SU-DHL-6 (cell line): ENCODE data around the gene NT5C.

Experiments used
- H2AFZ ChIP-seq: fragments of 200-600 bp; sonication (generic); 2 replicates; pipeline ENCODE4 v1.6.1; 2014; ENCODE audit warnings: low read depth, mild to moderate bottlenecking, moderate library complexity, mixed read lengths, antibody characterized with exemption, low read length; ENCODE audit not compliant: severe bottlenecking
- H3F3A ChIP-seq: fragments of 200-600 bp; shearing (Covaris generic); 2 replicates; pipeline ENCODE4 v1.6.0; 2016; ENCODE audit warnings: antibody characterized with exemption, mild to moderate bottlenecking; ENCODE audit not compliant: insufficient read depth
- H3K27ac ChIP-seq: fragments of 200-600 bp; sonication (generic); 2 replicates; pipeline ENCODE4 v1.5.1; 2016; ENCODE audit warnings: low read depth, mild to moderate bottlenecking, low read length, moderate library complexity, mixed read lengths
- H3K27me3 ChIP-seq: fragments of 200-600 bp; sonication (generic), shearing (Covaris generic); 2 replicates; pipeline ENCODE4 v1.6.0; 2014; ENCODE audit warnings: mild to moderate bottlenecking, low read length
- H3K36me3 ChIP-seq: fragments of 200-600 bp; sonication (generic); 2 replicates; pipeline ENCODE4 v1.6.1; 2014; ENCODE audit warnings: mild to moderate bottlenecking, low read length, mixed read lengths
- H3K4me2 ChIP-seq: fragments of 300-600, 200-600 bp; shearing (Covaris generic), sonication (generic); 2 replicates; pipeline ENCODE4 v1.6.0; 2014; ENCODE audit warnings: low read length, low read depth, mild to moderate bottlenecking; ENCODE audit not compliant: poor library complexity, severe bottlenecking
- H3K4me3 ChIP-seq: fragments of 200-600 bp; sonication (generic); 2 replicates; pipeline ENCODE4 v1.5.1; 2014; ENCODE audit warnings: antibody characterized with exemption, low read length, mild to moderate bottlenecking, mixed read lengths; ENCODE audit not compliant: insufficient read depth, poor library complexity, severe bottlenecking
- H3K79me2 ChIP-seq: fragments of 200-600 bp; sonication (generic); 2 replicates; pipeline ENCODE4 v1.6.1; 2014; ENCODE audit warnings: mild to moderate bottlenecking, low read length, moderate library complexity; ENCODE audit not compliant: insufficient read depth
- H3K9ac ChIP-seq: fragments of 200-600 bp; sonication (generic); 2 replicates; pipeline ENCODE4 v1.7.0; 2014; ENCODE audit warnings: mild to moderate bottlenecking, low read length
- H3K9me2 ChIP-seq: fragments of 200-600 bp; sonication (generic); replicated peaks from 2 replicates; pipeline ENCODE4 v1.6.1; 2014; ENCODE audit warnings: low read length; ENCODE audit not compliant: insufficient read depth
- H3K9me3 ChIP-seq: fragments of 200-600 bp; sonication (generic); 2 replicates; pipeline ENCODE4 v1.6.1; 2014; ENCODE audit warnings: low read length, mixed read lengths; ENCODE audit not compliant: insufficient read depth
- H4K20me1 ChIP-seq: fragments of 200-600 bp; sonication (generic); 2 replicates; pipeline ENCODE4 v1.6.1; 2014; ENCODE audit warnings: low read depth, mild to moderate bottlenecking, antibody characterized with exemption, low read length, moderate library complexity, mixed read lengths
- EZH2phosphoT487 ChIP-seq: fragments of 200-600 bp; sonication (generic), shearing (Covaris generic); conservative IDR thresholded peaks from 2 replicates; pipeline ENCODE4 v1.6.1; 2018; ENCODE audit warnings: mild to moderate bottlenecking, antibody characterized with exemption, low read length, moderate library complexity, mixed read lengths
- TF ChIP-seq, protein P1 (sequence below): fragments of 200-600 bp; sonication (generic); IDR thresholded peaks from one replicate; pipeline ENCODE4 v1.5.1; 2017; ENCODE audit warnings: antibody characterized with exemption, mild to moderate bottlenecking, low read length, moderate library complexity; ENCODE audit not compliant: insufficient read depth, poor library complexity, severe bottlenecking

NT5C gene

DNA sequence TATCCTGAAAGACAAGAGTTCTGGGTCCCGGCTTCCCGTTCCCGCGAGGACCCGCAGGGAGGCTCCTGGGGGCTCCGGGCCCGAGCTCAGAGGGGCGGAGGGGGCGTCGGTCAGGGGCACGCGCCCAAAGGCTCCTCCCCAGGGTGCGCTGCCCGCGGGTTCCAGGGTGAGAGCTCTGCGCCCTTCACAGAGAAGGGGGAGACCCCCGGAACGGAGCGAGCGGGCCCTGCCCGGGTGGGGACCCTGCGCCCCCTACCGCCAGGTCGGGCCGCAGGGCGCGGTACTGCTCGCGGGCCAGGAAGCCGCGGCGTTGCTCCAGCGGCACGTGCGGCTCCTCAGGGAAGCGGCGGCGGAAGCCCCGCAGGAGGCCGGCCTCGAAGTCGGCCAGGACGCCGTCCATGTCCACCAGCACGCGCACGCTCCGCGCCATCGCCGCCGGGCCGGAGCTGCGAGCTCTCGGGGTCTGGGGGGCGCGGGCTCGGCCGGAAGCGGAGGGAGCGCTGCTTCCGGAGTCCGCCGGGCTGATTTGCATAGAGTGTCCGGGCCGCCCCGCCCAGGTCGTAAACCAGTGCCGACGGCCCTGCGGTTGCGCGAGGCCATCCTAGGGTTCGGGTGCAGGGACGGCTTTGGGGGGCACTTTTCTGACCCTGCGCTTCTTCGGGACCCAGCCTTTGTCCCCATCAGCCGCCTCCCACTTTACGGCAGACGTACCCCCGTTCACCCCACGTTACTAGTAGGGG, at the start of gene NT5C:
TSS of gene NT5C (minus strand) at position 465 of the 740 bp plus-strand sequence. CDS start at position 430, 35 bp downstream.
- H3K79me2 ChIP-seq: peaks cover 17% of the 10 kb centered on the region
- H2AFZ ChIP-seq: peak within 1 kb of the TSS; percentile 95
- H3F3A ChIP-seq: peaks cover 24% of the 10 kb centered on the region
- no peaks in the 10 kb centered on the region for H3K9me2 ChIP-seq
- no peak for TF ChIP-seq EZH2phosphoT487
- TF ChIP-seq, protein P1, sequence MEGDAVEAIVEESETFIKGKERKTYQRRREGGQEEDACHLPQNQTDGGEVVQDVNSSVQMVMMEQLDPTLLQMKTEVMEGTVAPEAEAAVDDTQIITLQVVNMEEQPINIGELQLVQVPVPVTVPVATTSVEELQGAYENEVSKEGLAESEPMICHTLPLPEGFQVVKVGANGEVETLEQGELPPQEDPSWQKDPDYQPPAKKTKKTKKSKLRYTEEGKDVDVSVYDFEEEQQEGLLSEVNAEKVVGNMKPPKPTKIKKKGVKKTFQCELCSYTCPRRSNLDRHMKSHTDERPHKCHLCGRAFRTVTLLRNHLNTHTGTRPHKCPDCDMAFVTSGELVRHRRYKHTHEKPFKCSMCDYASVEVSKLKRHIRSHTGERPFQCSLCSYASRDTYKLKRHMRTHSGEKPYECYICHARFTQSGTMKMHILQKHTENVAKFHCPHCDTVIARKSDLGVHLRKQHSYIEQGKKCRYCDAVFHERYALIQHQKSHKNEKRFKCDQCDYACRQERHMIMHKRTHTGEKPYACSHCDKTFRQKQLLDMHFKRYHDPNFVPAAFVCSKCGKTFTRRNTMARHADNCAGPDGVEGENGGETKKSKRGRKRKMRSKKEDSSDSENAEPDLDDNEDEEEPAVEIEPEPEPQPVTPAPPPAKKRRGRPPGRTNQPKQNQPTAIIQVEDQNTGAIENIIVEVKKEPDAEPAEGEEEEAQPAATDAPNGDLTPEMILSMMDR: peak; percentile 64
- H4K20me1 ChIP-seq: peaks cover 3% of the 10 kb centered on the region; the same call in 1 of the 2 replicates
- H3K9me3 ChIP-seq: no peaks in the 10 kb centered on the region
- no peaks in the 10 kb centered on the region for H3K27me3 ChIP-seq
- peak within 1 kb of the TSS; percentile 77 for H3K4me2 ChIP-seq
- peak within 1 kb of the TSS; percentile 94 for H3K9ac ChIP-seq
- no peaks in the 10 kb centered on the region for H3K36me3 ChIP-seq
- peak within 1 kb of the TSS; percentile 70 for H3K27ac ChIP-seq
- H3K4me3 ChIP-seq: peak within 1 kb of the TSS; percentile 92

GRCh38 chr17:75181110-75181509, 49.6 kb upstream of the NT5C start:
- peaks cover 6% of the 10 kb centered on the region; the same call in 1 of the 2 replicates for H4K20me1 ChIP-seq
- no peaks in the 10 kb centered on the region for H3K9me3 ChIP-seq
- H2AFZ ChIP-seq: no peak overlapping the region
- peaks cover 7% of the 10 kb centered on the region for H3F3A ChIP-seq
- H3K9ac ChIP-seq: peak overlapping the region; percentile 91
- TF ChIP-seq, protein P1: no peak
- TF ChIP-seq EZH2phosphoT487: no peak
- peaks cover 61% of the 10 kb centered on the region for H3K79me2 ChIP-seq
- H3K36me3 ChIP-seq: peaks cover 12% of the 10 kb centered on the region
- peak overlapping the region; percentile 81 for H3K4me3 ChIP-seq
- H3K27ac ChIP-seq: peak overlapping the region; percentile 90; the same call in 1 of the 2 replicates
- H3K4me2 ChIP-seq: peak overlapping the region; percentile 79
- no peaks in the 10 kb centered on the region for H3K27me3 ChIP-seq
- no peaks in the 10 kb centered on the region for H3K9me2 ChIP-seq

- no peak overlapping the region for H3K4me3 ChIP-seq
- H3K27ac ChIP-seq: no peak overlapping the region
- H3K27me3 ChIP-seq: no peaks in the 10 kb centered on the region
- TF ChIP-seq, protein P1: no peak
- no peak for TF ChIP-seq EZH2phosphoT487
- peaks cover 23% of the 10 kb centered on the region for H3K36me3 ChIP-seq
- no peaks in the 10 kb centered on the region for H3K9me3 ChIP-seq
- H4K20me1 ChIP-seq: peaks cover 6% of the 10 kb centered on the region; the same call in 1 of the 2 replicates
- H2AFZ ChIP-seq: no peak overlapping the region
- no peaks in the 10 kb centered on the region for H3K9me2 ChIP-seq
- H3K79me2 ChIP-seq: peaks cover 74% of the 10 kb centered on the region
- no peak overlapping the region for H3K9ac ChIP-seq
- peaks cover 20% of the 10 kb centered on the region for H3F3A ChIP-seq
- no peak overlapping the region for H3K4me2 ChIP-seq
Measured at GRCh38 chr17:75178453-75178852, 46.9 kb upstream of the NT5C start.
